GM21367 (cell line): ENCODE measurements around the gene SNX33.
"Not testable (repeated sequence)": the region's sequence is repeated elsewhere in the genome, so short reads cannot be mapped to it uniquely, and the experiment has no call there.

Experiments
- ATAC-seq: cut with Tn5 transposase; IDR thresholded peaks from one replicate; pipeline ENCODE4 v1.9.1; 2021; ENCODE audit not compliant: unreplicated experiment

The SNX33 gene

GRCh38 chr15:75697974-75698747 lies 50.4 kb downstream of the SNX33 start:
- ATAC-seq, result not testable (repeated sequence)

DNA sequence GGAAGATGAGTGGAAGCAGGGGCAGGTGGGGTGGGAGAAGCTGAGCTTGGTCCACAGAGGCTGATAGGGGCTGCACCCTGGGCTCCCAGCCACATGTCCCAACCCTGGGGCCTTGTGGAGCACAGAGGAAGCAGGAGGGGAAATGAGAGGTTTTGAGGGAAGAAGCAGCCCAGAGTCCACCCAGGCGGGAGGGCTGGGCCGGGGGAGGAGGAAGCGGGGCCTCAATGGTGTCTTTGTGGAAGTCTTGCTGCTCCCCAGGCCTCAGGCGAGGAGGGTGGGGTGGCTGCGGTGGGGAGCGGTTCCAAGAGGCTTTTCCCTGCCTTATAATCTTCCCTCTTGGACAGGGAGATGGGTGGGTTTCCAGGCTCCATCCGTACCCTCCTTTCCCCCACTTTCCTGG lies 51.8 kb downstream of the SNX33 start:
- not testable (repeated sequence) for ATAC-seq

GRCh38 chr15:75699961-75700874 lies 52.5 kb downstream of the SNX33 start:
- peak; percentile 37 for ATAC-seq

GRCh38 chr15:75701071-75702003 lies 53.6 kb downstream of the SNX33 start:
- ATAC-seq, result not testable (repeated sequence)

GRCh38 chr15:75702436-75702835 lies 54.7 kb downstream of the SNX33 start:
- ATAC-seq, result no peak

DNA sequence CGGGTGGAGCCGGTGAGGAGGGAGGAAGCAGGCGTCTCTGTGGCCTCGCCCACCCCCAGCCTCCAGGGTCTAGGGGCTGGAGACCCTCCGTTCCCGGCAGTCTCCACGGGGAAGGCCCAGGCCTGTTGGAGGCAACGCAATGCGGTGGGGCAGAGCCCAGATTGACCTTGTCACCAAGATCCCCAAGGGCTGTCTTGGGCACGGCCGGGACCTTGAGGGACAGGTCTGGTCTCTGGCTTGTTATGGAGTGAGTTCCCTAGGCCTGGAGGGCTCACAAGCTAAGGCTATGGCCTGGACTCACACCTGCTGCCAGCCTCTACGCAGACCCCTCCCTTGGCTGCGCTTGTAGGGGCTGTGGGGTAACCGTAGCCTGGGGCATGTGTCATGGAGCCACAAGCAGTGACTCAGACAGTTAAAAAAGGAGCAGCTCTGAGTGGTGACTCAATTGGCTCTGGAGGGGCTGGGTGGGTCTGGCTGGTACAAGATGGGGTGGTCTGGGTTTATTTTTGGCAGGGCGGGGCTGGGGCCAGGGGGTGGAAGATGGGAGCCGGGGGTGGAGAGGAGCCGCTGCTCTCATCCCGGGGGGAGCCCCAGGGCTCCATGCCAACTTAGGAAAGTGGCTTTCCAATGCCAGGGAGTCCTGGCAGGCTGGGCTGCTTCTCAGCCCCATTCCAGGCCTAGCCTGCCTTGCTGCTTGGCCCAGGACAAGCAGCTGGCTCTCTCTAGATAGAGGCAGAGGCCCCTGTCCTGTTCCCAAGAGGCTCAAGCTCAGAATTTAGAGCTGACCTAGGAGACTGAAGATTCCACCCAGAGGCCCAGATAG lies 55.9 kb downstream of the SNX33 start:
- not testable (repeated sequence) for ATAC-seq

- no peak for ATAC-seq
These were observed 56.5 kb downstream of the SNX33 start for GRCh38 chr15:75704263-75704615.

- no peak for ATAC-seq
These were observed 56.9 kb downstream of the SNX33 start for GRCh38 chr15:75704618-75705017.

DNA sequence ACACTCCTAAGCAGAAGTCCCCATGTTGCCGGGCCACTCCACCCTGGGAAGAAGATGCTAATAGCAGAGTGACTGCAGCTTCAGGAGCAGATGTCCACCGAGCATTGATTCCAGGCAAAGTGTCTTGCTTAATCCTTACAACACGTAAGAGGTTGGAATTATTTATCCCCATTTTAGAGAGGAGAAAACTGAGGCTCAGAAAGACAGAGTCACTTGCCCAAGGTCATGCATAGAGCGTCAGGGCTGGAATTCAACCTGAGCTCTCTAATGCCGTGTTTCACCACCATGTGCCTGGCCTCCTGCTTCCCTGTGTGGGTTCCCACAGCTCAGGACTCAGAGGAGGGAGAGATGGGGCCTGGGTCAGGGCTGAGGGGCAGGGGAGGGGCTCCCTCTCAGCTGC lies 57.7 kb downstream of the SNX33 start:
- ATAC-seq, result not testable (repeated sequence)

DNA sequence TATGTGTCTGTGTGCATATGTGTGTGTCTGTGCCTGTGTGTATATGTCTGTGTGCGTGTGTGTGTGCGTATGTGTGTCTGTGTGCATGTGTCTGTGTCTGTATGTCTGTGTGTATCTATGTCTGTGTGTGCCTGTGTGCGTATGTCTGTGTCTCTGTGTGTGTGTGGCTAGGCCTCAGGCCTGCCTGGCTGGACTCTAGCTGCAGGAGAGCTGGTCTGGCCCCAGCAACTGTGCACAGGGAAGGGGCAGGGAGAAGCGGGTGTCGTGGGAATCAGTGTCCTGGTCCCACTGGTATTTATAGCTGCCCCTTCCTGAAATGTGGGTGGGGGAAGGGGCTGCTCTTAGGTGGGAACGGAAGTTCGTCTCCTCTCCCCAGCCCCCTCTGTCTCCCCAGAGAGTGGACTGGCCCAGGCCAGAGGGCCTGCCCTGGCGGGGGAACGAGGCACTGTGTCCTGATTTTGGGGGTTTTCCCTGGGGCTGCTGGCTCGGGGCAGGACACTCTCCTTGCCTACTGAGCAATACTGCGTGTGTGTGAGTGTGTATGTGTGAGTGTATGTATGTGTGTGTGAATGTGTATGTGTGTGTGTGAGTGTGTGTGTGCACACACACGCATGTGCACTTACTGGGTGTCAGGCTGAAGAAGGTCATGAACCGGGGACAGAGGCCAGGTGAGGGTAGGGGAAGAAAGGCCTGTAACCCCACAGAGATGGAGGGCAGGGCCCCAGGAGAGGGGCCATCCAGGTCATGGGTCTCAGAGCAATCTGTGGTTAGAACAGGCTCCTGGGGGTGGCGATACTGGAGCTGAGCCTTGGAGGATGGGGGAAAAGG lies 58.4 kb downstream of the SNX33 start:
- no peak for ATAC-seq

GRCh38 chr15:75706682-75706954 lies 58.9 kb downstream of the SNX33 start:
- ATAC-seq, result no peak

GRCh38 chr15:75709458-75709857 lies 61.7 kb downstream of the SNX33 start:
- not testable (repeated sequence) for ATAC-seq

- not testable (repeated sequence) for ATAC-seq
These were observed 63.2 kb downstream of the SNX33 start for GRCh38 chr15:75710874-75711273.

DNA sequence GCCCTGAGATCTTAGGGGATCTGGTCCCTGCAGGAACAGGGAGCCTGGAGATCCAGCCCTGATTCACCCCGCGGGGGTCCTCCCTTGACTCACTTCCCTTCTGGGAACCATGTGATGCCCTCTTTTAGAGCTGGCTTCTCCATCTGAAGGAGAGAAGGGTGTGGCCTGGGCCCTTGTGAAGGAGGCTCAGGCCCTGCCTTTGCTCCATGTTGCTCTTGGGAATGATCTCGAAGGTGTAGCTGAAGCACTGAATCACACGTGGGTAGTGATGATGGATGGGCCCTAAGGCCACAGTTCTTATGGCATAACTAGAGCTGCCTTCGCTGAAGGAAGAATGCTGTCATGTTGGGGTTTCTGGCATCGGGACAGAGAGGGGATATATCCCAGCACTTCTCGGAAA lies 63.8 kb downstream of the SNX33 start:
- not testable (repeated sequence) for ATAC-seq
